A549 (cell line): Measurements from ENCODE around the gene SLC8A1. TPM values are rescaled to one million over a fixed set of nuclear protein-coding genes. Genes with fewer than 3 reads are reported as not detected.

Experiments
- ATAC-seq, 2 experiments: fragments of 200-7000 bp in 1 of 2; fragments of >200 bp in 1 of 2; cut with Nextera tagmentation in 1 of 2; cut with Tn5 transposase in 1 of 2; 3 replicates each; pipeline versions ENCODE4 v1.8.0 to v1.9.1; 2018 to 2020; ENCODE audit warnings: mild to moderate bottlenecking in 1 of 2, moderate library complexity in 1 of 2
- CTCF ChIA-PET: fragments of 300-600 bp; sonication (Branson Sonifier 250); formaldehyde crosslinking; extraction: SDS; loops from one replicate; lab custom pipeline; 2021; ENCODE audit warnings: antibody characterized with exemption, inconsistent platforms; lab: Yijun Ruan, JAX
- POLR2A ChIA-PET: fragments of 350-600 bp; formaldehyde crosslinking; extraction: SDS; loops from one replicate; lab custom pipeline; 2021; ENCODE audit warnings: antibody characterized with exemption, inconsistent platforms; lab: Yijun Ruan, JAX
- DNase-seq, 2 experiments: peaks; one replicate each; pipeline versions ENCODE4 v3.0.0 to v3.0.0-alpha.2; 2011 to 2016; ENCODE audit warnings: low read depth in 1 of 2, low spot score in 1 of 2
- FAIRE-seq: peaks from 2 replicates; lab custom pipeline; 2011; peaks lifted over from hg19 to GRCh38; lab: Jason Lieb, UNC
- H3K27ac ChIP-seq, 2 experiments: fragments of >200 bp; sonication (Bioruptor Twin); formaldehyde crosslinking; 3 replicates each; pipeline ENCODE4 v1.5.1; 2016 to 2017
- H3K4me1 ChIP-seq: fragments of >200 bp; sonication (Bioruptor Twin); formaldehyde crosslinking; 3 replicates; pipeline ENCODE4 v1.6.1; 2016
- H3K4me2 ChIP-seq: fragments of >200 bp; sonication (Bioruptor Twin); formaldehyde crosslinking; 3 replicates; pipeline ENCODE4 v1.6.1; 2016
- H3K4me3 ChIP-seq: fragments of >200 bp; sonication (Bioruptor Twin); formaldehyde crosslinking; 3 replicates; pipeline ENCODE4 v1.5.1; 2016
- H3K9me3 ChIP-seq: fragments of >200 bp; sonication (Bioruptor Twin); formaldehyde crosslinking; 3 replicates; pipeline ENCODE4 v1.6.1; 2016
- CBX2 ChIP-seq: fragments of 200-600 bp; sonication (generic); IDR thresholded peaks from 2 replicates; pipeline ENCODE4 v1.6.1; 2016; ENCODE audit warnings: low read depth, mild to moderate bottlenecking, borderline replicate concordance
- EHF ChIP-seq: fragments of 250-450 bp; sonication (Bioruptor Pico); IDR thresholded peaks from 2 replicates; pipeline ENCODE4 v1.5.0; 2020; ENCODE audit warnings: mild to moderate bottlenecking
- EP300 ChIP-seq, 2 experiments: fragments of >200 bp; sonication (Bioruptor Twin); formaldehyde crosslinking; IDR thresholded peaks; 2 replicates in 1 of 2; 3 replicates in 1 of 2; pipeline ENCODE4 v1.6.1; 2016 to 2017
- HOXA7 ChIP-seq: fragments of 250-450 bp; sonication (Bioruptor Pico); IDR thresholded peaks from 2 replicates; pipeline ENCODE4 v1.5.0; 2020; ENCODE audit warnings: mild to moderate bottlenecking, moderate library complexity
- HOXB5 ChIP-seq: fragments of 250-450 bp; sonication (Bioruptor Pico); IDR thresholded peaks from 2 replicates; pipeline ENCODE4 v1.5.0; 2020; ENCODE audit warnings: mild to moderate bottlenecking, moderate library complexity
- KDM1A ChIP-seq: fragments of 200-600 bp; sonication (generic); IDR thresholded peaks from 2 replicates; pipeline ENCODE4 v1.6.1; 2016; ENCODE audit warnings: low read depth, mild to moderate bottlenecking
- NFE2L2 ChIP-seq: fragments of 150-350 bp; conservative IDR thresholded peaks from 2 replicates; pipeline ENCODE4 v1.6.1; 2014; ENCODE audit warnings: low read length
- PHF8 ChIP-seq: fragments of 200-600 bp; sonication (generic); IDR thresholded peaks from 2 replicates; pipeline ENCODE4 v1.6.1; 2016; ENCODE audit warnings: low read depth, mild to moderate bottlenecking, antibody characterized with exemption, moderate library complexity, borderline replicate concordance
- POLR2AphosphoS2 ChIP-seq: conservative IDR thresholded peaks from 2 replicates; pipeline ENCODE4 v1.6.1; 2012; ENCODE audit warnings: low read length, improper control_type of control experiment, inconsistent platforms
- RARB ChIP-seq: fragments of 250-450 bp; sonication (Bioruptor Pico); IDR thresholded peaks from 2 replicates; pipeline ENCODE4 v1.8.0; 2021; ENCODE audit warnings: mild to moderate bottlenecking, moderate library complexity
- RCOR1 ChIP-seq: fragments of 150-350 bp; IDR thresholded peaks from 2 replicates; pipeline ENCODE4 v1.6.1; 2014; ENCODE audit warnings: antibody characterized with exemption, low read length, low read depth
- SREBF2 ChIP-seq: fragments of 450-650 bp; IDR thresholded peaks from 2 replicates; pipeline ENCODE4 v1.6.1; 2014; ENCODE audit warnings: mild to moderate bottlenecking, moderate library complexity
- TP53 ChIP-seq: fragments of 250-450 bp; sonication (Bioruptor Pico); IDR thresholded peaks from 2 replicates; pipeline ENCODE4 v1.5.0; 2021; ENCODE audit warnings: mild to moderate bottlenecking, moderate library complexity
- ZNF302 ChIP-seq: fragments of 250-450 bp; sonication (Bioruptor Pico); IDR thresholded peaks from 2 replicates; pipeline ENCODE4 v1.9.0; 2021; ENCODE audit warnings: inconsistent platforms, mild to moderate bottlenecking, moderate library complexity
- WGBS: methylation state at CpG from one replicate; pipeline ENCODE4 v1.1.6; 2017; ENCODE audit errors: missing lambda C conversion rate; 5-methylcytosine and 5-hydroxymethylcytosine counted together
- polyA plus RNA-seq, 4 experiments: library from polyadenylated mRNA; depleted of rRNA in 3 of 4; stranded (reverse); fragments of >200 nt; fragmentation: RNase III in 1 of 4; extraction: RNeasy Plus Mini Kit Qiagen cat#74134 plus additional on column Dnase treatment in 1 of 4; gene quantifications; 2 replicates in 3 of 4; 3 replicates in 1 of 4; pipeline ENCODE4 v1.2.3, GENCODE V29; 2011 to 2017
- TF ChIP-seq, protein P1 (sequence below): fragments of >200 bp; sonication (Bioruptor Twin); formaldehyde crosslinking; IDR thresholded peaks from 3 replicates; pipeline ENCODE4 v1.5.1; 2016
- TF ChIP-seq, protein P2 (sequence below): fragments of 200-600 bp; sonication (generic); IDR thresholded peaks from 2 replicates; pipeline ENCODE4 v1.6.1; 2016; ENCODE audit warnings: antibody characterized with exemption, mild to moderate bottlenecking, moderate library complexity
- TF ChIP-seq, protein P3 (sequence below): fragments of >200 bp; sonication (Bioruptor Twin); formaldehyde crosslinking; IDR thresholded peaks from 2 replicates; pipeline ENCODE4 v1.6.1; 2016
- TF ChIP-seq, protein P4 (sequence below): fragments of 450-650 bp; IDR thresholded peaks from 2 replicates; pipeline ENCODE4 v1.6.1; 2014; ENCODE audit warnings: antibody characterized with exemption
- TF ChIP-seq, protein P5 (sequence below): fragments of 250-450 bp; sonication (Bioruptor Pico); IDR thresholded peaks from 2 replicates; pipeline ENCODE4 v1.5.0; 2021; ENCODE audit warnings: mild to moderate bottlenecking, moderate library complexity, borderline replicate concordance

The SLC8A1 gene
- polyA plus RNA-seq, 2 of the 4 experiments (the other 2 are of a cell fraction): 0.28 to 0.92 TPM

DNA sequence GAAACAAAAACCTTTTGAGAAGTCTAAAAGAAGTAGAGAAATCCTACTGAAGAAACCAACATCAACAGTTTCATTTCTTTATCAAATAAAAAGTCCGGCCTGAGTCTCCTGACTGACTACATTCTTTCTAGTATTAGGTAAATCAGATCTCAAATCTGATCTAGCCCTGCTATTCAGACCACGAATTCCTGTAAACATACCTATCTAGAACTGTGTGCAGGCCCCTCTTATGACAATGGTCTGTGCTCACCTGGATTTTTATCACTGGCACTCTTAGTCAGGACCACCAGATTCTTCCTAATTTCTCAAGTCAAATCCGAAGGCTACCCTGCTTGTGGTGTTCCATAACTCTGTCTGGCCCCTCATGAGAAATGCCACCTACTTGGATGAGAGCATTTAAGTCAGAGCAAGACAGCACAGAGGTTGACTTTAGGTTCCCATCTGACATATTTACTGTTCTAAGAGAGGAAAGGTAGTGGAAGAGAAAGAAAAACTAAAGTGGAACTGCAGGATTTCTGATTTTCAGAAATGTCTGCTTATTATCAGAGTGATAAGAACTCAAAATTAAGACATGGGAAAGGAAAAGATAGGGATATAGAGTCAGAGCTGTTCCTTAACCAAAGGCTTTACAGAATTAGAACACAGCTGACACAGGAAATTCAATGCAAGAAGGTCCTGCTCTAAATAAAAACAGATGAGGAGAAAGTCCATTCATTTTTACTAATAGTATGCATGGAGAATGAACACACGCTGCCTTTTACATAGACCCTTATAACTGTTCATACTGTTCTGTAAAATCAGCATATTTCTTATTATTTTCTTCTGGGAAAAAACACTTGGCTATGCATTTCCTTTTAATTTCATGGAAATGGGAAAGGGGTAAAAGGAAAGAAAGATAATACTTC lies 56.5 kb downstream of the SLC8A1 start:
- TF ChIP-seq CBX2: no peak
- TF ChIP-seq, protein P1, sequence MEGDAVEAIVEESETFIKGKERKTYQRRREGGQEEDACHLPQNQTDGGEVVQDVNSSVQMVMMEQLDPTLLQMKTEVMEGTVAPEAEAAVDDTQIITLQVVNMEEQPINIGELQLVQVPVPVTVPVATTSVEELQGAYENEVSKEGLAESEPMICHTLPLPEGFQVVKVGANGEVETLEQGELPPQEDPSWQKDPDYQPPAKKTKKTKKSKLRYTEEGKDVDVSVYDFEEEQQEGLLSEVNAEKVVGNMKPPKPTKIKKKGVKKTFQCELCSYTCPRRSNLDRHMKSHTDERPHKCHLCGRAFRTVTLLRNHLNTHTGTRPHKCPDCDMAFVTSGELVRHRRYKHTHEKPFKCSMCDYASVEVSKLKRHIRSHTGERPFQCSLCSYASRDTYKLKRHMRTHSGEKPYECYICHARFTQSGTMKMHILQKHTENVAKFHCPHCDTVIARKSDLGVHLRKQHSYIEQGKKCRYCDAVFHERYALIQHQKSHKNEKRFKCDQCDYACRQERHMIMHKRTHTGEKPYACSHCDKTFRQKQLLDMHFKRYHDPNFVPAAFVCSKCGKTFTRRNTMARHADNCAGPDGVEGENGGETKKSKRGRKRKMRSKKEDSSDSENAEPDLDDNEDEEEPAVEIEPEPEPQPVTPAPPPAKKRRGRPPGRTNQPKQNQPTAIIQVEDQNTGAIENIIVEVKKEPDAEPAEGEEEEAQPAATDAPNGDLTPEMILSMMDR: no peak
- no peak for TF ChIP-seq NFE2L2
- no peak for TF ChIP-seq HOXA7 (CRISPR knock-in tag)
- no peak for TF ChIP-seq EP300 (IDR thresholded peaks at IDR 0.05)
- TF ChIP-seq HOXB5 (CRISPR knock-in tag): no peak
- no peak for TF ChIP-seq TP53 (CRISPR knock-in tag)
- TF ChIP-seq, protein P2, sequence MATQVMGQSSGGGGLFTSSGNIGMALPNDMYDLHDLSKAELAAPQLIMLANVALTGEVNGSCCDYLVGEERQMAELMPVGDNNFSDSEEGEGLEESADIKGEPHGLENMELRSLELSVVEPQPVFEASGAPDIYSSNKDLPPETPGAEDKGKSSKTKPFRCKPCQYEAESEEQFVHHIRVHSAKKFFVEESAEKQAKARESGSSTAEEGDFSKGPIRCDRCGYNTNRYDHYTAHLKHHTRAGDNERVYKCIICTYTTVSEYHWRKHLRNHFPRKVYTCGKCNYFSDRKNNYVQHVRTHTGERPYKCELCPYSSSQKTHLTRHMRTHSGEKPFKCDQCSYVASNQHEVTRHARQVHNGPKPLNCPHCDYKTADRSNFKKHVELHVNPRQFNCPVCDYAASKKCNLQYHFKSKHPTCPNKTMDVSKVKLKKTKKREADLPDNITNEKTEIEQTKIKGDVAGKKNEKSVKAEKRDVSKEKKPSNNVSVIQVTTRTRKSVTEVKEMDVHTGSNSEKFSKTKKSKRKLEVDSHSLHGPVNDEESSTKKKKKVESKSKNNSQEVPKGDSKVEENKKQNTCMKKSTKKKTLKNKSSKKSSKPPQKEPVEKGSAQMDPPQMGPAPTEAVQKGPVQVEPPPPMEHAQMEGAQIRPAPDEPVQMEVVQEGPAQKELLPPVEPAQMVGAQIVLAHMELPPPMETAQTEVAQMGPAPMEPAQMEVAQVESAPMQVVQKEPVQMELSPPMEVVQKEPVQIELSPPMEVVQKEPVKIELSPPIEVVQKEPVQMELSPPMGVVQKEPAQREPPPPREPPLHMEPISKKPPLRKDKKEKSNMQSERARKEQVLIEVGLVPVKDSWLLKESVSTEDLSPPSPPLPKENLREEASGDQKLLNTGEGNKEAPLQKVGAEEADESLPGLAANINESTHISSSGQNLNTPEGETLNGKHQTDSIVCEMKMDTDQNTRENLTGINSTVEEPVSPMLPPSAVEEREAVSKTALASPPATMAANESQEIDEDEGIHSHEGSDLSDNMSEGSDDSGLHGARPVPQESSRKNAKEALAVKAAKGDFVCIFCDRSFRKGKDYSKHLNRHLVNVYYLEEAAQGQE: no peak
- no peak for TF ChIP-seq EHF
- TF ChIP-seq ZNF302 (CRISPR knock-in tag): no peak
- TF ChIP-seq, protein P3, sequence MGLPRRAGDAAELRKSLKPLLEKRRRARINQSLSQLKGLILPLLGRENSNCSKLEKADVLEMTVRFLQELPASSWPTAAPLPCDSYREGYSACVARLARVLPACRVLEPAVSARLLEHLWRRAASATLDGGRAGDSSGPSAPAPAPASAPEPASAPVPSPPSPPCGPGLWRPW: no peak
- TF ChIP-seq POLR2AphosphoS2: no peak
- TF ChIP-seq RARB (CRISPR knock-in tag): no peak
- no peak for TF ChIP-seq SREBF2
- TF ChIP-seq KDM1A: no peak
- TF ChIP-seq, protein P4, sequence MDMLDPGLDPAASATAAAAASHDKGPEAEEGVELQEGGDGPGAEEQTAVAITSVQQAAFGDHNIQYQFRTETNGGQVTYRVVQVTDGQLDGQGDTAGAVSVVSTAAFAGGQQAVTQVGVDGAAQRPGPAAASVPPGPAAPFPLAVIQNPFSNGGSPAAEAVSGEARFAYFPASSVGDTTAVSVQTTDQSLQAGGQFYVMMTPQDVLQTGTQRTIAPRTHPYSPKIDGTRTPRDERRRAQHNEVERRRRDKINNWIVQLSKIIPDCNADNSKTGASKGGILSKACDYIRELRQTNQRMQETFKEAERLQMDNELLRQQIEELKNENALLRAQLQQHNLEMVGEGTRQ: no peak
- TF ChIP-seq, protein P5, sequence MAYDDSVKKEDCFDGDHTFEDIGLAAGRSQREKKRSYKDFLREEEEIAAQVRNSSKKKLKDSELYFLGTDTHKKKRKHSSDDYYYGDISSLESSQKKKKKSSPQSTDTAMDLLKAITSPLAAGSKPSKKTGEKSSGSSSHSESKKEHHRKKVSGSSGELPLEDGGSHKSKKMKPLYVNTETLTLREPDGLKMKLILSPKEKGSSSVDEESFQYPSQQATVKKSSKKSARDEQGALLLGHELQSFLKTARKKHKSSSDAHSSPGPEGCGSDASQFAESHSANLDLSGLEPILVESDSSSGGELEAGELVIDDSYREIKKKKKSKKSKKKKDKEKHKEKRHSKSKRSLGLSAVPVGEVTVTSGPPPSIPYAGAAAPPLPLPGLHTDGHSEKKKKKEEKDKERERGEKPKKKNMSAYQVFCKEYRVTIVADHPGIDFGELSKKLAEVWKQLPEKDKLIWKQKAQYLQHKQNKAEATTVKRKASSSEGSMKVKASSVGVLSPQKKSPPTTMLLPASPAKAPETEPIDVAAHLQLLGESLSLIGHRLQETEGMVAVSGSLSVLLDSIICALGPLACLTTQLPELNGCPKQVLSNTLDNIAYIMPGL (CRISPR knock-in tag): no peak
- TF ChIP-seq RCOR1: no peak
- TF ChIP-seq PHF8: no peak
- H3K9me3 ChIP-seq: no peaks in the 10 kb centered on the region
- ATAC-seq (no peak), FAIRE-seq (no peak), DNase-seq (no peak)
- ChIA-PET POLR2A (no interaction called here), CTCF (no interaction called here)
- no peak overlapping the region for H3K4me3 ChIP-seq
- no peak overlapping the region for H3K4me2 ChIP-seq
- no peak overlapping the region for H3K27ac ChIP-seq
- 30% methylated on average over 4 of the region's 4 CpGs for WGBS
- H3K4me1 ChIP-seq: no peaks in the 10 kb centered on the region
